Activated T-cell treated with anti-CD3 and anti-CD28 coated beads, Interleukin-2, amount 50 U/mL, for 4 hours (primary cell): Measurements from ENCODE around the gene ALKBH2. TPM values are rescaled to one million over a fixed set of nuclear protein-coding genes. Genes with fewer than 3 reads are reported as not detected.

Experiments used
- ATAC-seq, 2 donors: fragments of 200-7000 bp; cut with Tn5 transposase; one replicate each; pipeline ENCODE4 v1.10.0; 2021
- DNase-seq: peaks from one replicate; pipeline ENCODE4 v3.0.0-alpha.2; 2020
- H3K27me3 Mint-ChIP-seq: one replicate; pipeline ENCODE4 v1.8.0; 2021; ENCODE audit warnings: low read depth, mixed read lengths
- H3K36me3 Mint-ChIP-seq: one replicate; pipeline ENCODE4 v1.8.0; 2022; ENCODE audit warnings: mixed read lengths; ENCODE audit not compliant: insufficient read depth
- H3K4me1 Mint-ChIP-seq: one replicate; pipeline ENCODE4 v1.8.0; 2021; ENCODE audit warnings: low read depth, mixed read lengths
- H3K4me3 Mint-ChIP-seq: one replicate; pipeline ENCODE4 v1.8.0; 2021; ENCODE audit warnings: mild to moderate bottlenecking, moderate library complexity, mixed read lengths
- H3K9me3 Mint-ChIP-seq: one replicate; pipeline ENCODE4 v1.8.0; 2021; ENCODE audit warnings: mixed read lengths
- total RNA-seq, 3 donors: library from RNA; stranded (reverse); gene quantifications; one replicate each; pipeline ENCODE4 v1.2.1, GENCODE V29; 2021

Gene ALKBH2
- total RNA-seq, 3 donors from 2014 or later = 59.8 to 73.2 (median 71.4) TPM

DNA sequence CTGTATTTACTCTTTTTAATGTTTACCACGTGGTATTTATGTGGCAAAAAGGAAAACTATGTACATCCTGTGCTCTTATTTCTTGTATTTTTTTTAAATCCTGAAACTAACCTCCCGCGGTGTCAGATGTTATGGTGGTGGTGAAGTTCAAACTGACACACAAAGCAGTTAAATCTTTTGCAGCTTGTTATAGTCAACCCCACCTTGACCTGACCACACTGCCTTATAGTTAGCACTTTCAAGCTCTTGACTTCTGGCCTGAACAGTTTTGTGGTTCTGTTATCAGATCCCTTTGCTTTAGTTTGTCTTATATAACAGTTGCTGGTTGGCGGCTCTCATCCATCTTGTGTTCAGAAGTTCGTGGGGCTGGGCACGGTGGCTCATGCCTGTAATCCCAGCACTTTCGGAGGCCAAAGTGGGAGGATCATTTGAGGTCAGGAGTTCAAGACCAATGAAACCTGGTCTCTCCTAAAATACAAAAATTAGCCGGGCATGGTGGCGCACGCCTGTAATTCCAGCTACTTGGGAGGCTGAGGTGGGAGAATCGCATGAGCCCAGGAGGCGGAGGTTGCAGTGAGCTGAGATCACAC lies 6.3 kb upstream of the ALKBH2 start:
- Mint-ChIP-seq H3K4me3 (peak overlapping the region; percentile 83), H3K9me3 (no peaks in the 10 kb centered on the region), H3K36me3 (peaks cover 18% of the 10 kb centered on the region), H3K27me3 (no peaks in the 10 kb centered on the region), H3K4me1 (peaks cover 22% of the 10 kb centered on the region)
- ATAC-seq (no peak), DNase-seq (no peak)

DNA sequence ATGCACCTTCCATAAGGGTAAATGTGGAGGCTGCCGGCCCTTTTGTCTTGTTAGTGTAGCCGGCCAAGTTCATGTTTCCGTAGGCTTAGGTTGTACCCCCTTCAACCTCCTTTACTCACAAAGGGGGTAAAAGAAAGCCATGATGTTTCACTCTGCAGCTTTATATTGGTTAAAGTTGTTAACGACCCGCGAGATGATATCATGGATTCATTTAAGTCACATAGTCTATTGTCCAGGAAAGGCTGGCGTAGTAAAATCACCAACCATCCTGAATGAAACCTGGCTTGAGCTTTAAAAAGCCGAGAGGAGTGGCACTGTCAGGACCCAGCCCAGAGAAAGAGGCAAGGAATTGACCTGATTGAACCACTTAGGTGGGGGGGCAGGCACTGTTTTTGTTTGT lies 5.4 kb upstream of the ALKBH2 start:
- Mint-ChIP-seq H3K9me3 (no peaks in the 10 kb centered on the region), H3K4me1 (peaks cover 25% of the 10 kb centered on the region), H3K4me3 (peak overlapping the region; percentile 83), H3K27me3 (no peaks in the 10 kb centered on the region), H3K36me3 (peaks cover 18% of the 10 kb centered on the region)
- ATAC-seq (peak in 1 of 2 donors; percentile 0), DNase-seq (no peak)

DNA sequence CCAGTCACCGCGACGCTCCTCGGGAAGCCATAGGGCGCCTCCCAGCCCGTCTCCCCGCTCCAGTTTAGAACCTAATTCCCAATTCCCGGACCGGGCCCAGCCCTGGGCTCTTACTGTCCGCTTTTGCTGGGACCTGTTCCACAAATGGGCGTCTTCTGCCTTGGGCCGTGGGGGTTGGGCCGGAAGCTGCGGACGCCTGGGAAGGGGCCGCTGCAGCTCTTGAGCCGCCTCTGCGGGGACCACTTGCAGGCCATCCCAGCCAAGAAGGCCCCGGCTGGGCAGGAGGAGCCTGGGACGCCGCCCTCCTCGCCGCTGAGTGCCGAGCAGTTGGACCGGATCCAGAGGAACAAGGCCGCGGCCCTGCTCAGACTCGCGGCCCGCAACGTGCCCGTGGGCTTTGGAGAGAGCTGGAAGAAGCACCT lies 4.9 kb upstream of the ALKBH2 start:
- ATAC-seq (peak; percentile 19 to 24), DNase-seq (no peak)
- peaks cover 28% of the 10 kb centered on the region for H3K4me1 Mint-ChIP-seq
- peaks cover 15% of the 10 kb centered on the region for H3K36me3 Mint-ChIP-seq
- peak overlapping the region; percentile 83 for H3K4me3 Mint-ChIP-seq
- no peaks in the 10 kb centered on the region for H3K9me3 Mint-ChIP-seq
- no peaks in the 10 kb centered on the region for H3K27me3 Mint-ChIP-seq

DNA sequence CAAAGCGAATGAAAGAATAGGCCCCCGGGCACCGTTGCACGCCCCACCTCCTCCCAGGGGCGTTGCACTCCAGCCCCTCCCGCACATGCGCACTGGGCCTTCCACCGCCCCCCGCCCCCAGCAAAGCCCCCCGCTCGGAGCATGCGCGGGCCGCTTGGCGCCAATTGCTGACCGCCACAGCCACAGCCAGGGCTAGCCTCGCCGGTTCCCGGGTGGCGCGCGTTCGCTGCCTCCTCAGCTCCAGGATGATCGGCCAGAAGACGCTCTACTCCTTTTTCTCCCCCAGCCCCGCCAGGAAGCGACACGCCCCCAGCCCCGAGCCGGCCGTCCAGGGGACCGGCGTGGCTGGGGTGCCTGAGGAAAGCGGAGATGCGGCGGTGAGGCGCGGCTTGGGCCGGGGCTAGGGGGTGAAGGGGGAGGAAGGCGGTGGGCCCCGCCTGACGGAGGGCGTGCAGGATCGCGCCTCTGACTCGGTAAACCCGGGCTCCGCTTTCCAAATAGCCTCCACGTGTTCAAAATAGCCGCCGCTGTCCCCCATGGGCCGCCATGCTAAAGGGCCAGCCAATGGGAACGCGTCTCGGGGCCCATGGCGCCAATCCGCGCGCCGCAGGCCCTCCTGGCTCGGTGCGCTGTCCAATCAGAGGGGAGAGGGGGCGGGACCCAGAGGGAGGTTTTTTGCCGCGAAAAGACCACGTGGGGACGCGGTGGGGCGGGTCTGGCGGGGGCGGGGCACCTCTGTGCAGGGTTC lies 4.3 kb upstream of the ALKBH2 start, which contains the start of gene UNG:
UNG (plus strand) TSS at position 163 of the 748 bp plus-strand sequence; CDS start at position 246, 83 bp downstream.
- DNase-seq (peak; percentile 96), ATAC-seq (peak; percentile 92 to 93)
- peaks cover 34% of the 10 kb centered on the region for H3K4me1 Mint-ChIP-seq
- peaks cover 15% of the 10 kb centered on the region for H3K36me3 Mint-ChIP-seq
- peak within 1 kb of the TSS; percentile 83 for H3K4me3 Mint-ChIP-seq
- H3K27me3 Mint-ChIP-seq = no peaks in the 10 kb centered on the region
- H3K9me3 Mint-ChIP-seq = no peaks in the 10 kb centered on the region

DNA sequence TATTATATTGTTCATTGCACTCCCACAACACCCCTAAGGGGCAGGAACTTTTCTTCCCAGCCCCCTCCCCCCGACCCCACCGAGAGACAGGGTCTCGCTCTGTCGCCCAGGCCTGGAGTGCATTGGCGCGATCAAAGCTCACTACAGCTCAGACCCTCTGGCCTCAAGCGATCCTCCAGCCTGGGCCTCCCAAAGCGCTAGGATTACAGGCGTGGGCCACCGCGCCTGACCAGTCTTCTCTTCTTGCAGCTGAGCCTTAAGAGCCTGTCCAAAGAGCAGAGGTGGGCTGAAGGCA lies 3.8 kb upstream of the ALKBH2 start:
- H3K27me3 Mint-ChIP-seq = no peaks in the 10 kb centered on the region
- H3K4me1 Mint-ChIP-seq = peaks cover 40% of the 10 kb centered on the region
- DNase-seq (no peak), ATAC-seq (no peak)
- peak overlapping the region; percentile 83 for H3K4me3 Mint-ChIP-seq
- no peaks in the 10 kb centered on the region for H3K9me3 Mint-ChIP-seq
- H3K36me3 Mint-ChIP-seq = peaks cover 19% of the 10 kb centered on the region

DNA sequence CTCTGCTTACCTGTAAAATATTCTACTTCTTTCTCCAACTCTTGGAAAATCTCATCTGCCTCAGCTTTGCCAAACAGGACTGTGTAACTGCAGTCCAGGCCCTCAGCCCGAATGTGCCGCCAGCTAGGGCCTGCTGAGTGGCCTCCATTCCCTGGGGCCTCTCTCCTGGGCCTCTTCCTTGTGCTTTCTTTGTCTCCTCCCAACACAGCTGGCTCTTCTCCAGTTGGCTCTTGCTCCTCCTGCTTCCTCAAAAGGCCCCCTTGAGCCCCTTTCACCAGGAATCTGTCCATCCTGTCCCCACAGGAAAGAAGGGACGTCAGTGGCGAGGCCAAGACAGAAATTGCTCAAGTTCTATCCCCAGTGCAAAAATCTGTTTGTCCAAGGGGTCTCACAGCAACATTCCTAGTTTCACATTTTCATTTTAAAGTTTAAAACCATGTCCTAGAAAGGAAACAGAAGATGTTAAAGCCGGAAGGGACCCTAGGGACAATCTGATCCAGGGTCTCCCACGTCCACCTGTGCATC lies 713 bp downstream of the ALKBH2 start:
- H3K4me1 Mint-ChIP-seq = peaks cover 33% of the 10 kb centered on the region
- H3K27me3 Mint-ChIP-seq = no peaks in the 10 kb centered on the region
- no peaks in the 10 kb centered on the region for H3K9me3 Mint-ChIP-seq
- peak overlapping the region; percentile 87 for H3K4me3 Mint-ChIP-seq
- ATAC-seq (no peak), DNase-seq (no peak)
- H3K36me3 Mint-ChIP-seq = peaks cover 14% of the 10 kb centered on the region

DNA sequence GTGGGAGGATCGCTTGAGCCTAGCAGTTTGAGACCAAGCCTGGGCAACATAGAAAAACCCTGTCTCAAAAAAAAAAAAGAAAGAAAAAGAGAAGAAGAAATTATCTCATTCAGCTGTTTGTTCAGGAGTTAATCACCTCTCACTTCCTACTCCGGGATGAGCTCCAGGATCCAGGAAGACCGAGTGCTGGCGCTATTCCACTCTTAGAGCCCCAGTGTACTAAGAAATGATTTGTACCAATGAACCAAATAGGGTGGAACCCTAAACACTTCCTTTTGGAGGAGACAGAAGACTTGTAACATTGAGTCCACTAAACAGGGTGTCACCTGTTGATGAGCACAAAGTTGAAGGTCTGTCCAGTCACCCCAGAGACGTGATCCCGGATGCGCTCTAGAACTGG lies 3.6 kb downstream of the ALKBH2 start:
- no peak for ATAC-seq
- no peaks in the 10 kb centered on the region for H3K27me3 Mint-ChIP-seq
- H3K9me3 Mint-ChIP-seq = no peaks in the 10 kb centered on the region
- no peak overlapping the region for H3K4me3 Mint-ChIP-seq
- H3K36me3 Mint-ChIP-seq = peaks cover 24% of the 10 kb centered on the region
- H3K4me1 Mint-ChIP-seq = peaks cover 33% of the 10 kb centered on the region
- no peak for DNase-seq

DNA sequence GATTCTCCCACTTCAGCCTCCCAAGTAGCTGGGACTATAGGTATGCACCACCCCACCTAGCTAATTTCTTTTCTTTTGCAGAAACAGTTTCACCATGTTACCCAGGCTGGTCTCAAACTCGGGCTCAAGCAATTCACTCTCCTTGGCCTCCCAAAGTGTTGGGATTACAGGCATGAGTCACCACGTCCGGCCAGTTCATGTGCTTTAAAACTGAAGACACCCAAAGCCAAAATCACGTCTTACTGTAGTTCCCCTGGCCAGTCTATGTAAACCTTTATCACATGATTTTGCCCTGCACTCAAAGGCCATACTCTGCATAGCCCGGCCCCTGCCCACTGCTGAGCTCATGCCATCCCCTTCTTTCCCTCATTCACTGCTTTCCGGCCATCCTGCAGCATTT lies 4.5 kb downstream of the ALKBH2 start:
- no peak for ATAC-seq
- Mint-ChIP-seq H3K4me3 (no peak overlapping the region), H3K27me3 (no peaks in the 10 kb centered on the region)

DNA sequence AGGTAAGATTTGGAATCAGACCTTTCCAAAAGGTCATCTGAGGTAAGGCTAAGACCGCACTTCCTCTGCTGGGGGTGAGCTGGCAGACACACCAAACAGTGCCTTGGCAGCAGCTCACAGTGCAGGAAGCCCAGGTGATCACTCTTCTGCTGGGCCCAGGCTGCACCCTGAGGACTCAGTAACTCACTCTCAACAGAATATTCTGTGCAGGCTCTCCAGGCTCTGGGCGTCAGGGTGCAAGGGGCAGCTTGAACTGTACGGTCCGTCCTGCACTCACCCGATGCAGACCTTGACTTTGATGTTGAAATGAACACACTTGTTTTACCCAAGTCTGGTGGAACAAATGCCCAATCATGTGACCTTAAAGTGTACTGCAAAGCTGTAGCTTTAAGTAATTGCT lies 6.0 kb downstream of the ALKBH2 start:
- no peak overlapping the region for H3K4me3 Mint-ChIP-seq
- no peak for ATAC-seq
- no peaks in the 10 kb centered on the region for H3K9me3 Mint-ChIP-seq
- peaks cover 17% of the 10 kb centered on the region for H3K4me1 Mint-ChIP-seq
- no peak for DNase-seq
- peaks cover 22% of the 10 kb centered on the region for H3K36me3 Mint-ChIP-seq
- H3K27me3 Mint-ChIP-seq = no peaks in the 10 kb centered on the region

More for the DNA sequence above, 4.5 kb downstream of the ALKBH2 start:
- no peak for DNase-seq
- H3K36me3 Mint-ChIP-seq = peaks cover 24% of the 10 kb centered on the region
- peaks cover 32% of the 10 kb centered on the region for H3K4me1 Mint-ChIP-seq
- H3K9me3 Mint-ChIP-seq = no peaks in the 10 kb centered on the region

DNA sequence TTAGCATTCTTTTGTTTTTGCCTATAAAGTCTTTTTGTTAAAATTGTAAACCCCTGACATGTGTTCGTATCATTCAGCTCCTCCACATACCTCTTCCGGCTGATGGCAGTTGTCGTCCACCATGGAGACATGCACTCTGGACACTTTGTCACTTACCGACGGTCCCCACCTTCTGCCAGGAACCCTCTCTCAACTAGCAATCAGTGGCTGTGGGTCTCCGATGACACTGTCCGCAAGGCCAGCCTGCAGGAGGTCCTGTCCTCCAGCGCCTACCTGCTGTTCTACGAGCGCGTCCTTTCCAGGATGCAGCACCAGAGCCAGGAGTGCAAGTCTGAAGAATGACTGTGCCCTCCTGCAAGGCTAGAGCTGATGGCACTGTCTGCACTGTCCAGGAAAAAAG lies 7.7 kb downstream of the ALKBH2 start:
- H3K4me3 Mint-ChIP-seq = no peak overlapping the region
- no peaks in the 10 kb centered on the region for H3K27me3 Mint-ChIP-seq
- ATAC-seq = no peak
- H3K9me3 Mint-ChIP-seq = no peaks in the 10 kb centered on the region
- H3K4me1 Mint-ChIP-seq = peaks cover 4% of the 10 kb centered on the region
- peaks cover 29% of the 10 kb centered on the region for H3K36me3 Mint-ChIP-seq
- no peak for DNase-seq

DNA sequence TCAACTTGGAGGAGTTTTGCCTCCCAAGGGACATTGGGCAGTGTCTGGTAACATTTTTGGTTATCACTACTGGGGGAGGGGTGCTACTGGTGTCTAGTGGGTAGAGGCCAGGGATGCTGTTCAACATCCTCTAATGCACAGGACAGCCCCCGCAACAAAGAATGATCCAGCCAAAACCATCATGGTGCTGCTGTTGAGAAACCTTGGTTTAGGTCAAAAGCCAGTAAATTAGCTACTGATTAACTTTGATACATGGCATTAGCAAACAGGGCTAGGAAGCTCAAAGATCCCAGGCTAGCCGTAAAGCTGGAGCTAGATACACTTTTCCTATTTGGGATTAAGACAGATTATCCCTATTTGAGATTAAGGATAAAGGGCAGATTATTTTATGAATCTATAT lies 8.8 kb downstream of the ALKBH2 start:
- peaks cover 36% of the 10 kb centered on the region for H3K36me3 Mint-ChIP-seq
- ATAC-seq (no peak), DNase-seq (no peak)

DNA sequence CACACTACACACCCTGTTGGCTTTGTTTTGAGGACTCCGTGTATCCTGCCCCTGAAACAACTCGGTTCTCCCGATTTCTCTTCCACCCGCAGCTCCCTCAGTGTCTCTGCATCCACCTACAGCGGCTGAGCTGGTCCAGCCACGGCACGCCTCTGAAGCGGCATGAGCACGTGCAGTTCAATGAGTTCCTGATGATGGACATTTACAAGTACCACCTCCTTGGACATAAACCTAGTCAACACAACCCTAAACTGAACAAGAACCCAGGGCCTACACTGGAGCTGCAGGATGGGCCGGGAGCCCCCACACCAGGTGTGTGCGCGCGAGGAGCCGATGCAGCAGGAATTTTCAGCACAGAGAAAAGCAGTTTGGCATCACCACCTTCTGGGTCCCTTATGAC lies 10.5 kb downstream of the ALKBH2 start:
- Mint-ChIP-seq H3K4me1 (no peaks in the 10 kb centered on the region), H3K4me3 (no peak overlapping the region), H3K9me3 (peaks cover 10% of the 10 kb centered on the region), H3K36me3 (peaks cover 39% of the 10 kb centered on the region), H3K27me3 (no peaks in the 10 kb centered on the region)
- no peak for ATAC-seq
- DNase-seq = no peak

More for the DNA sequence above, 8.8 kb downstream of the ALKBH2 start:
- Mint-ChIP-seq H3K4me1 (no peaks in the 10 kb centered on the region), H3K9me3 (peaks cover 4% of the 10 kb centered on the region), H3K27me3 (no peaks in the 10 kb centered on the region), H3K4me3 (no peak overlapping the region)

DNA sequence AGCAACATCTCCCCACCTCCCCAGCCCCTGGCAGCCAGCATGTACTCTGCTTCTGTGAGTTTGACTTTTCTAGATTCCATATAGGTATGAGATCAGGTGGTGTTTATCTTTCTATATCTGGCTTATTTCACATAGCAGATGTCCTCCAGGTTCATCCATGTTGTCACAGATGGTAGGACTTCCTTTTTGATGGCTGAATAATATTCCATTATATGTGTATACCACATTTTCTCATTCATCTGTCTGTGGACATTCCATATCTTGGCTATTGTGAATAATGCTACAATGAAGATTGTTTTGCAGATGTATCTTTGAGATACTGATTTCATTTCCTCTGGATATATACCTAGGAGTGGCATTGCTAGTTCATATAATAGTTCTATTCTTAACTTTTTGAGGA lies 18.4 kb downstream of the ALKBH2 start:
- ATAC-seq (no peak), DNase-seq (no peak)
- peaks cover 56% of the 10 kb centered on the region for H3K36me3 Mint-ChIP-seq
- no peaks in the 10 kb centered on the region for H3K27me3 Mint-ChIP-seq
- H3K9me3 Mint-ChIP-seq = peaks cover 14% of the 10 kb centered on the region
- H3K4me1 Mint-ChIP-seq = no peaks in the 10 kb centered on the region
- no peak overlapping the region for H3K4me3 Mint-ChIP-seq

DNA sequence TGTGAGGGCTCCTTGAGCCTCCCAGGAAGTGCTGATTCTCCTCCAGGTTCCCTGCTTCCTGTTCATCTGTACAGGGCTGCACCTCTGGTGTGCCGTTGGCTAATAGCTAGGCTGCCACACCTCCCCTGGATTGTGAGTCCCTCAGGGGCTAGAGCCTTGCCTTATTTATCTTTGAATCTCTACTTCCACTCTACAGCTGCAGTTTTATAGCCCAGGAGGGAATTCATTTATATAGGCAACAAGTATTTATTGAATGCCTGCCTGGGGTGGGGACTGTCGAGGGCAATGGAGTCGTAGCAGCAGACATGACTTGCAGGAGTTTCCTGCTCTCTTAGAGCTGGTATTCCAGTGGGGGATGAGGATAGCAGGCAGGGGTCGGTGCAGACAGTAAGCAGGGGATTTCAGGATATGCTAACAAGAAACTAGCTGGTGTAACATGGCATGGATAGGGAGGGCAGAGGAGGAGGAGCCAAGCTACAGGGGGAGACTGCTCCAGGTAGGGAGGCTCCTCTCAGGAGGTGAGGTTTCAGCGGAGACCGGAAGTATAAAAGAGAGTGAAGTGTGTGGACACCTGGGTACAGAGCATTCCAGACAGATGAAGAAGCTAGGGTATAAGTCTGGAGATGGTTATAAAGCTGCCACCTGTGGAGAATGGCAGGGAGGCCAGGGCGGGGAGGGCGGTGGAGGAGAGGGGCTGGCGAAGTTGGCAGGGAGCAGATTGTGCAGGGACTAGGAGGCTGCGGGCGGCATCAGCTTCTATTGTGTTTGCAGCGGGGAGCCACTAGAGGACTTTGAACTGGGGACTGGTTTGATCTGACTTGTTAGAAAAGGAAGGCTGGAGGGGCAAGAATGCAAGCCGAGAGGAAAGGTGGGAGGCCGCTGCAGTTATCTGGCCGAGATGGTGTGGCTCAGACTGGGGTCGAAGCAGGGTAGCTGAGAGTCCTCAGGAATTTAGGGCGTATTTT lies 23.7 kb downstream of the ALKBH2 start:
- Mint-ChIP-seq H3K27me3 (no peaks in the 10 kb centered on the region), H3K36me3 (peaks cover 31% of the 10 kb centered on the region), H3K9me3 (peaks cover under 1% of the 10 kb centered on the region), H3K4me1 (no peaks in the 10 kb centered on the region), H3K4me3 (no peak overlapping the region)
- ATAC-seq = no peak
- no peak for DNase-seq
